HepG2 (cell line): Measurements from ENCODE around the gene PHF14.

Source experiments
- ATF7 ChIP-seq, 2 experiments: fragments of 450-650 bp in 1 of 2; sonication (generic) in 1 of 2; formaldehyde crosslinking in 1 of 2; IDR thresholded peaks; 2 replicates each; pipeline versions ENCODE4 v1.4.0 to v1.6.1; 2016 to 2020; ENCODE audit warnings: antibody characterized with exemption in 1 of 2, mild to moderate bottlenecking in 1 of 2, missing genetic modification reagents in 1 of 2
- CBX1 ChIP-seq: IDR thresholded peaks from one replicate; pipeline ENCODE4 v1.6.1; 2016; ENCODE audit warnings: antibody characterized with exemption, low read depth
- ETS1 ChIP-seq: sonication (generic); formaldehyde crosslinking; IDR thresholded peaks from 2 replicates; pipeline ENCODE4 v1.4.0; 2020; ENCODE audit warnings: missing genetic modification reagents
- HNRNPL ChIP-seq: fragments of 200-400 bp; formaldehyde crosslinking; IDR thresholded peaks from 2 replicates; pipeline ENCODE4 v1.6.1; 2017; ENCODE audit warnings: mild to moderate bottlenecking, low read depth, low read length
- JUNB ChIP-seq: sonication (generic); formaldehyde crosslinking; IDR thresholded peaks from 2 replicates; pipeline ENCODE4 v1.8.0; 2022; ENCODE audit warnings: missing genetic modification reagents, mild to moderate bottlenecking, borderline replicate concordance
- NFIC ChIP-seq: IDR thresholded peaks from 2 replicates; pipeline ENCODE4 v1.6.1; 2012; ENCODE audit warnings: mild to moderate bottlenecking, low read length, inconsistent platforms
- USF2 ChIP-seq, 2 experiments: sonication (generic) in 1 of 2; formaldehyde crosslinking in 1 of 2; IDR thresholded peaks; 2 replicates each; pipeline versions ENCODE4 v1.5.1 to v1.6.1; 2011 to 2020; ENCODE audit warnings: borderline replicate concordance in 1 of 2, low read depth in 1 of 2, low read length in 1 of 2, mild to moderate bottlenecking in 1 of 2, missing genetic modification reagents in 1 of 2, moderate library complexity in 1 of 2
- ZNF121 ChIP-seq: sonication (generic); formaldehyde crosslinking; IDR thresholded peaks from 2 replicates; pipeline ENCODE4 v1.5.0; 2020; ENCODE audit warnings: mild to moderate bottlenecking, missing genetic modification reagents
- ZNF792 ChIP-seq: IDR thresholded peaks from 2 replicates; pipeline ENCODE4 v1.6.1; 2016
- ZSCAN31 ChIP-seq: sonication (generic); formaldehyde crosslinking; IDR thresholded peaks from 2 replicates; pipeline ENCODE4 v1.5.0; 2020; ENCODE audit warnings: low read depth, mild to moderate bottlenecking, missing genetic modification reagents
- TF ChIP-seq, protein P1 (sequence below): sonication (generic); formaldehyde crosslinking; IDR thresholded peaks from 2 replicates; pipeline ENCODE4 v1.4.0; 2020; ENCODE audit warnings: mild to moderate bottlenecking, missing genetic modification reagents

GRCh38 chr7:11213266-11213665 is 239.6 kb downstream of the PHF14 start:
- TF ChIP-seq CBX1 (no peak), ETS1 (CRISPR knock-in tag) (no peak), JUNB (CRISPR knock-in tag) (no peak), ZNF792 (CRISPR knock-in tag) (no peak), NFIC (no peak), USF2 (IDR thresholded peaks at IDR 0.05; ENCODE audit: low read depth, low read length) (no peak), USF2 (CRISPR knock-in tag; IDR thresholded peaks at IDR 0.05; ENCODE audit: borderline replicate concordance) (no peak), ZNF121 (no peak), ZSCAN31 (CRISPR knock-in tag) (no peak), ATF7 (IDR thresholded peaks at IDR 0.05) (no peak), ATF7 (CRISPR knock-in tag; IDR thresholded peaks at IDR 0.05) (no peak), HNRNPL (no peak)
- TF ChIP-seq, protein P1, sequence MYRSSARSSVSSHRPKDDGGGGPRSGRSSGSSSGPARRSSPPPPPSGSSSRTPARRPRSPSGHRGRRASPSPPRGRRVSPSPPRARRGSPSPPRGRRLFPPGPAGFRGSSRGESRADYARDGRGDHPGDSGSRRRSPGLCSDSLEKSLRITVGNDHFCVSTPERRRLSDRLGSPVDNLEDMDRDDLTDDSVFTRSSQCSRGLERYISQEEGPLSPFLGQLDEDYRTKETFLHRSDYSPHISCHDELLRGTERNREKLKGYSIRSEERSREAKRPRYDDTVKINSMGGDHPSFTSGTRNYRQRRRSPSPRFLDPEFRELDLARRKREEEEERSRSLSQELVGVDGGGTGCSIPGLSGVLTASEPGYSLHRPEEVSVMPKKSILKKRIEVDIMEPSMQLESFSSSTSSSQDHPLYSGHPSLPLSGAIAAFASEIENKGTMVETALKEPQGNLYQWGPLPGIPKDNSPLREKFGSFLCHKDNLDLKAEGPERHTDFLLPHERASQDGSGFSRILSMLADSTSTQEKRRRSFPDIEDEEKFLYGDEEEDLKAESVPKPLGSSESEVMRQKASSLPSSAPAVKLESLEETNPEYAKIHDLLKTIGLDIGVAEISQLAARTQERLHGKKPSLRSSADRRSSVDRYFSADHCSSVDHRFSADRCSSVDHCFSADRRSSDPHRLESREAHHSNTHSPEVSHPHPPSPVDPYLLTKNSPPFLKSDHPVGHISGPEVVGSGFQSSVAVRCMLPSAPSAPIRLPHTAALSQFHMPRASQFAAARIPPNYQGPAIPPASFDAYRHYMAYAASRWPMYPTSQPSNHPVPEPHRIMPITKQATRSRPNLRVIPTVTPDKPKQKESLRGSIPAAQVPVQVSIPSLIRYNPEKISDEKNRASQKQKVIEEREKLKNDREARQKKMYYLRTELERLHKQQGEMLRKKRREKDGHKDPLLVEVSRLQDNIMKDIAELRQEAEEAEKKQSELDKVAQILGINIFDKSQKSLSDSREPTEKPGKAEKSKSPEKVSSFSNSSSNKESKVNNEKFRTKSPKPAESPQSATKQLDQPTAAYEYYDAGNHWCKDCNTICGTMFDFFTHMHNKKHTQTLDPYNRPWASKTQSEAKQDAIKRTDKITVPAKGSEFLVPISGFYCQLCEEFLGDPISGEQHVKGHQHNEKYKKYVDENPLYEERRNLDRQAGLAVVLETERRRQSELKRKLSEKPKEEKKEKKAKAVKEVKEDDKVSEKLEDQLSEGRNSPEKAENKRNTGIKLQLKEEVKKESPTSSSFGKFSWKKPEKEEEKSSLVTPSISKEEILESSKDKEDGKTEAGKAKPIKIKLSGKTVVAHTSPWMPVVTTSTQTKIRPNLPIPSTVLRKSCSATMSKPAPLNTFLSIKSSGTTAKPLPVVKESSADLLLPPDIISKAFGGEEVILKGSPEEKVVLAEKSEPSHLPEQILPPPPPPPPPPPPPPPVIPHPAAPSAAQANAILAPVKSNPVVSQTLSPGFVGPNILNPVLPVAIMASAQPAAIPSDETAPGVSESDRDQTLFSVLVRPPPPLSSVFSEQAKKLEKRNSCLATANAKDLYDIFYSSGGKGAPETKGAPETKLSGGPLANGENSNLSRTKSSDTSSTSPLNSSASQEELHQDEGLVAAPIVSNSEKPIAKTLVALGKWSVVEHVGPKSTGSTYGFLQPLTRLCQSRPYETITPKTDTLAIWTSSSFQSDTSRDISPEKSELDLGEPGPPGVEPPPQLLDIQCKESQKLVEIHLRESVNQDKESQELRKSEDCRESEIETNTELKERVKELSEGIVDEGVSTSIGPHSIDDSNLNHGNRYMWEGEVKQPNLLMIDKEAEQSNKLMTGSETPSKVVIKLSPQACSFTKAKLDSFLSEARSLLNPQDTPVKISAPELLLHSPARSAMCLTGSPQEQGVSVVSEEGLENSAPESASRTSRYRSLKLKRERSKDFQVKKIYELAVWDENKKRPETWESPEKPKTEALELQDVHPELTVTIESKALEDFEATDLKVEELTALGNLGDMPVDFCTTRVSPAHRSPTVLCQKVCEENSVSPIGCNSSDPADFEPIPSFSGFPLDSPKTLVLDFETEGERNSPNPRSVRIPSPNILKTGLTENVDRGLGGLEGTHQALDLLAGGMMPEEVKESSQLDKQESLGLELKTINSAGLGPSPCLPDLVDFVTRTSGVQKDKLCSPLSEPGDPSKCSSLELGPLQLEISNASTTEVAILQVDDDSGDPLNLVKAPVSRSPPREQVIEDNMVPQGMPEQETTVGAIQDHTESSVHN: no peak
